H1 (cell line): ENCODE measurements around the gene PAX8. TPM values are rescaled to one million over a fixed set of nuclear protein-coding genes. Genes with fewer than 3 reads are reported as not detected.

Experiments
- ATF3 ChIP-seq: IDR thresholded peaks from 2 replicates; pipeline ENCODE4 v1.6.1; 2011; ENCODE audit warnings: low read depth, mild to moderate bottlenecking, low read length; ENCODE audit not compliant: insufficient read depth
- BACH1 ChIP-seq: IDR thresholded peaks from 2 replicates; pipeline ENCODE4 v1.6.1; 2012; ENCODE audit warnings: low read length, improper control_type of control experiment
- BCL11A ChIP-seq, 2 experiments: IDR thresholded peaks; one replicate each; pipeline ENCODE4 v1.6.1; 2011; ENCODE audit warnings: low read depth in 2 of 2, low read length in 2 of 2, mild to moderate bottlenecking in 2 of 2
- CBX8 ChIP-seq: fragments of 300-800, 300-1000 bp; sonication (generic); IDR thresholded peaks from 2 replicates; pipeline ENCODE4 v1.7.1; 2016; ENCODE audit warnings: low read depth, low read length, borderline replicate concordance
- CHD7 ChIP-seq: fragments of 300-600 bp; sonication (generic); IDR thresholded peaks from 2 replicates; pipeline ENCODE4 v1.7.1; 2012; ENCODE audit warnings: low read length, moderate library complexity, mild to moderate bottlenecking, inconsistent platforms; ENCODE audit not compliant: insufficient replicate concordance
- KDM1A ChIP-seq: fragments of 200-600, 300-600 bp; sonication (generic); IDR thresholded peaks from 2 replicates; pipeline ENCODE4 v1.7.1; 2016; ENCODE audit warnings: mild to moderate bottlenecking, low read length, borderline replicate concordance
- RFX5 ChIP-seq: IDR thresholded peaks from 2 replicates; pipeline ENCODE4 v1.6.1; 2011; ENCODE audit warnings: low read depth, low read length, improper control_type of control experiment, borderline replicate concordance
- YY1 ChIP-seq: IDR thresholded peaks from 2 replicates; pipeline ENCODE4 v1.6.1; 2011; ENCODE audit warnings: low read depth, mild to moderate bottlenecking, low read length
- polyA plus RNA-seq, 7 experiments: library from polyadenylated mRNA; depleted of rRNA in 3 of 7; stranded (reverse) in 5 of 7; unstranded in 2 of 7; fragments of >200 nt in 5 of 7; fragments of 200-250 nt in 2 of 7; gene quantifications; 1 replicate in 5 of 7; 2 replicates in 1 of 7; 4 replicates in 1 of 7; pipeline versions ENCODE4 v1.2.1 to v1.2.3, GENCODE V29; 2011 to 2013; ENCODE audit warnings: missing spikeins in 2 of 7, mixed read lengths in 2 of 7
- total RNA-seq: library from RNA; stranded (reverse); fragmentation: NEBNext Ultra II Directional; extraction: Animal tissue kit (Norgen Biotek cat#: 25700); gene quantifications from 2 replicates; pipeline ENCODE4 v1.2.1, GENCODE V29; 2021

The PAX8 gene
- total and polyA plus RNA-seq, 2 of the 8 experiments (the other 6 are each of a cell fraction or from before 2014, with no cell fraction given): 0.02 TPM; not detected in 1

GRCh38 chr2:113195923-113196501 is 82.7 kb downstream of the PAX8 start (continued):
- TF ChIP-seq CHD7 (no peak), KDM1A (no peak), ATF3 (no peak), BACH1 (no peak), YY1 (no peak), BCL11A (IDR thresholded peaks at IDR 0.05; ENCODE audit: low read depth in 2 of 2, low read length in 2 of 2) (no peak), RFX5 (no peak), CBX8 (no peak)
